ENCODE results near the gene PCDHB14. TPM values are rescaled to one million over a fixed set of nuclear protein-coding genes. Genes with fewer than 3 reads are reported as not detected.
"Not testable (repeated sequence)": the region's sequence is repeated elsewhere in the genome, so short reads cannot be mapped to it uniquely, and the experiment has no call there.

Gene PCDHB14
- total RNA-seq, 8 experiments from 2014 or later = 1.2 to 16.7 (median 6.5) TPM

DNA sequence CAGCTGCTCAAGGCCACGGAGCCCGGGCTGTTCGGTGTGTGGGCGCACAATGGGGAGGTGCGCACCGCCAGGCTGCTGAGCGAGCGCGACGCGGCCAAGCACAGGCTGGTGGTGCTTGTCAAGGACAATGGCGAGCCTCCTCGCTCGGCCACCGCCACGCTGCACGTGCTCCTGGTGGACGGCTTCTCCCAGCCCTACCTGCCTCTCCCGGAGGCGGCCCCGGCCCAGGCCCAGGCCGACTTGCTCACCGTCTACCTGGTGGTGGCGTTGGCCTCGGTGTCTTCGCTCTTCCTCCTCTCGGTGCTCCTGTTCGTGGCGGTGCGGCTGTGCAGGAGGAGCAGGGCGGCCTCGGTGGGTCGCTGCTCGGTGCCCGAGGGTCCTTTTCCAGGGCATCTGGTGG lies 34.0 kb upstream of the PCDHB14 start:
- in situ Hi-C loops (cut with MboI; ENCODE audit: low pct_unique_long_range_greater_than_20kb in 2 of 9, low sequenced_read_pairs in 9 of 9, unreplicated experiment in 9 of 9) = loop anchor here in 4 of 9 experiments (25.0 kb wide), 1 partner anchor 373 kb away; no protein-coding TSS in a partner anchor
- H3K4me3 ChIP-seq; H3K4me1 ChIP-seq (replicated peaks in 1 of 2); H3K27ac ChIP-seq; ATAC-seq (replicated peaks in 6 of 8): not testable (repeated sequence)
- no CpG with 5 or more reads among the region's 35 CpGs for WGBS, 10 experiments

DNA sequence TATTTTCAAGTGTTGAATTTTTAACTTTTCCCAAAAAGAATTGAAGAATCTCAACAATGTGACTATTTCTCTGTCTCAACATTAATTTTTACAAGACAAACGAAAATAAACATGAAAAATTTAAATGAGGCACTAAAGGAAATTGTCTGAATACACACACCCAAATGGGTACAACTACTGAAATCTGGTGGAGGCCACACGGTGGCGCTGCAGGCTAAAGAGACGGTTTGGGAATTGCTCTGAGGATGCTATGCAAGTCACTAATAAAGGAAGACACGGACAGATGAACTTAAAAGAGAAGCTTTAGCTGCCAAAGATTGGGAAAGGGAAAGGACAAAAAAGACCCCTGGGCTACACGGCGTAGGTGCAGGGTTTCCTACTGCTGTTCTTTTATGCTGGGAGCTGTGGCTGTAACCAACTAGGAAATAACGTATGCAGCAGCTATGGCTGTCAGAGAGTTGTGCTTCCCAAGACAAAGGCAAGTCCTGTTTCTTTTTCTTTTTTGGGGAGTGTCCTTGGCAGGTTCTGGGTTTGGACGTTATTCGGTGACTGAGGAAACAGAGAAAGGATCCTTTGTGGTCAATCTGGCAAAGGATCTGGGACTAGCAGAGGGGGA lies 30.9 kb upstream of the PCDHB14 start, which contains the start of gene PCDHB10:
Gene PCDHB10 (plus strand): TSS at position 244 of the 616 bp plus-strand sequence. CDS start 200 bp downstream, at position 444.
- Histone ChIP-seq H3K4me3 (peak within 1 kb of the TSS; percentile 22 to 53 (median 39)), H3K27ac (no peak within 1 kb of the TSS), H3K4me1 (replicated peaks in 1 of 2) (no peaks in the 10 kb centered on the region)
- peak; percentile 28 to 80 (median 58) for ATAC-seq (replicated peaks in 6 of 8)
- in situ Hi-C loops (cut with MboI; ENCODE audit: low pct_unique_long_range_greater_than_20kb in 2 of 9, low sequenced_read_pairs in 9 of 9, unreplicated experiment in 9 of 9) = loop anchor here in 4 of 9 experiments (25.0 kb wide), 1 partner anchor 370 kb away; no protein-coding TSS in a partner anchor
- 0 to 20% (median 0%) methylated on average over 4 to 8 of the region's 10 CpGs; no CpG with 5 or more reads in 1 of the 10 experiments for WGBS, 10 experiments

DNA sequence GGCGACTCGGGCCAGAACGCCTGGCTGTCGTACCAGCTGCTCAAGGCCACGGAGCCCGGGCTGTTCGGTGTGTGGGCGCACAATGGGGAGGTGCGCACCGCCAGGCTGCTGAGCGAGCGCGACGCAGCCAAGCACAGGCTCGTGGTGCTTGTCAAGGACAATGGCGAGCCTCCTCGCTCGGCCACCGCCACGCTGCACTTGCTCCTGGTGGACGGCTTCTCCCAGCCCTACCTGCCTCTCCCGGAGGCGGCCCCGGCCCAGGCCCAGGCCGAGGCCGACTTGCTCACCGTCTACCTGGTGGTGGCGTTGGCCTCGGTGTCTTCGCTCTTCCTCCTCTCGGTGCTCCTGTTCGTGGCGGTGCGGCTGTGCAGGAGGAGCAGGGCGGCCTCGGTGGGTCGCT lies 28.8 kb upstream of the PCDHB14 start:
- not testable (repeated sequence) for H3K4me3 ChIP-seq; H3K4me1 ChIP-seq (replicated peaks in 1 of 2); ATAC-seq (replicated peaks in 6 of 8); H3K27ac ChIP-seq
- 28% methylated on average over 5 of the region's 37 CpGs; no CpG with 5 or more reads in 9 of the 10 experiments for WGBS, 10 experiments
- in situ Hi-C loops (cut with MboI; ENCODE audit: low pct_unique_long_range_greater_than_20kb in 2 of 9, low sequenced_read_pairs in 9 of 9, unreplicated experiment in 9 of 9) = loop anchor here in 4 of 9 experiments (25.0 kb wide), 1 partner anchor 368 kb away; no protein-coding TSS in a partner anchor

DNA sequence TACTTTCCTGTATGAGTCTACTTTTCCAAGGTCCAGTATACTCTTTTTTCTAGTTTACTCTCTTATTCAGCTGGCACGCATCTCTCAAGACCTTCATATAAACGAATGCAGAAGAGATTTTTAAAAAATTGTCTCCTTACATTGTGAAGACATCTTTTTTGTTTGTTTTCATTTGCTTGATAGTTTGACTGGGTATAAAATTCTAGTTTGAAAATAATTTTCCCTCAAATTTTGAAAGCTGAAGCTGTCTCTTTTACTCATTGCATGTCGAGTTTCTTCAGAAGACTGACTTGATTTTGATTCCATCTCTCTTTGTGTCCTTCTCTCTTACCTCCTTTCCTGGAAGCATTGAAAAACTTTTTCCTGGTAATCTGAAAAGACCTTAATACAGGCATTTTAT lies 26.8 kb upstream of the PCDHB14 start:
- 0 to 58% (median 29%) methylated on average over 3 of the region's 3 CpGs for WGBS, 10 experiments
- ATAC-seq (replicated peaks in 6 of 8) = no peak
- Histone ChIP-seq H3K4me3 (no peak overlapping the region), H3K27ac (no peak overlapping the region), H3K4me1 (replicated peaks in 1 of 2) (no peaks in the 10 kb centered on the region)
- in situ Hi-C loops (cut with MboI; ENCODE audit: low pct_unique_long_range_greater_than_20kb in 2 of 9, low sequenced_read_pairs in 9 of 9, unreplicated experiment in 9 of 9) = loop anchor here in 4 of 9 experiments (25.0 kb wide), 1 partner anchor 366 kb away; no protein-coding TSS in a partner anchor

DNA sequence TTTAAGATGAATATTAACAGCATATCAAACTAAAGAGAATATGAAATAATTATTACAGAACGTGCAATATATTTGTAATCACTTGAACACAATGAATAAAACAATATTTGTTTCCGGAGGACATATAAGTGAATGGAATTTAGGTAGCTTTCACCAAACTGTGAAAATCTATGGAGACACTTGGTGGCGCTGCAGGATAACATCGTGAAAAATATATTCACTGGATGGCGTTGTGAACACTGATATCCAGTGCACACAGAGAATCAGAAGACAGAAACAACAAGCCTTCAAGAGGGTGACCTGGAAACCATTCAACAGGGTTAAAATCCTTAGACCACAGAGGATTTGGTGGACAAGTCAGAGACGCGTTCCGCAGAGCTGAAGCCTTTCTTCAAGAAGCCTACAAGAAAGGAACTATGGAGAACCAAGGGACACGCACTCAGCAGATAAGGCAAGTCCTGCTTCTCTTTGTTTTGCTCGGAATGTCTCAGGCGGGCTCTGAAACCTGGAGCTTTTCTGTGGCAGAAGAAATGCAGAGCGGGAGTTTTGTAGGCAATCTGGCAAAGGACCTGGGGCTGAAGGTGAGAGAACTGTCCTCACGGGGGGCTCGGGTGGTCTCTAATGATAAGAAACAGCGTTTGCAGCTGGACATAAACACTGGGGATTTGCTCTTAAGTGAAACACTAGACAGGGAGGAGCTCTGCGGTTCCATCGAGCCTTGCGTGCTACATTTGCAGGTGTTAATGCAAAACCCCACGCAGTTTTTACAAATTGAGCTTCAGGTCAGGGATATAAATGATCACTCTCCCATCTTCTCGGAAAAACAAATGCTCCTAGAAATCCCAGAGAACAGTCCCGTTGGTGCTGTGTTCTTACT lies 23.5 kb upstream of the PCDHB14 start, which contains the start of gene PCDHB11:
Gene PCDHB11 (plus strand): TSS at position 269 of the 877 bp plus-strand sequence. CDS start 148 bp downstream, at position 417.
- ATAC-seq (replicated peaks in 6 of 8) = peak in 4 of 8 experiments; percentile 14 to 33 (median 26)
- H3K4me1 ChIP-seq (replicated peaks in 1 of 2) = no peaks in the 10 kb centered on the region
- in situ Hi-C loops (cut with MboI; ENCODE audit: low pct_unique_long_range_greater_than_20kb in 2 of 9, low sequenced_read_pairs in 9 of 9, unreplicated experiment in 9 of 9) = loop anchor here in 7 of 9 experiments (25.0 kb wide), 1 partner anchor 363 kb away; no protein-coding TSS in a partner anchor
- H3K4me3 ChIP-seq = peak within 1 kb of the TSS; percentile 1 to 36 (median 23)
- H3K27ac ChIP-seq = peak within 1 kb of the TSS in 1 of 2 donors; percentile 57
- WGBS, 10 experiments = 10 to 73% (median 45%) methylated on average over 5 to 13 of the region's 21 CpGs

DNA sequence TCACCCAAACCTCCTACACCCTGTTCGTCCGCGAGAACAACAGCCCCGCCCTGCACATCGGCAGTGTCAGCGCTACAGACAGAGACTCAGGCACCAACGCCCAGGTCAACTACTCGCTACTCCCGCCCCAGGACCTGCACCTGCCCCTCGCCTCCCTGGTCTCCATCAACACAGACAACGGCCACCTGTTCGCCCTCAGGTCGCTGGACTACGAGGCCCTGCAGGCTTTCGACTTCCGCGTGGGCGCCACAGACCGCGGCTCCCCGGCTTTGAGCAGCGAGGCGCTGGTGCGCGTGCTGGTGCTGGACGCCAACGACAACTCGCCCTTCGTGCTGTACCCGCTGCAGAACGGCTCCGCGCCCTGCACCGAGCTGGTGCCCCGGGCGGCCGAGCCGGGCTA lies 22.0 kb upstream of the PCDHB14 start:
- H3K4me3 ChIP-seq; H3K4me1 ChIP-seq (replicated peaks in 1 of 2); H3K27ac ChIP-seq; ATAC-seq (replicated peaks in 6 of 8): not testable (repeated sequence)
- 0 to 100% methylated on average over 1 of the region's 38 CpGs; no CpG with 5 or more reads in 8 of the 10 experiments for WGBS, 10 experiments
- in situ Hi-C loops (cut with MboI; ENCODE audit: low pct_unique_long_range_greater_than_20kb in 2 of 9, low sequenced_read_pairs in 9 of 9, unreplicated experiment in 9 of 9) = loop anchor here in 3 of 9 experiments (25.0 kb wide), 1 partner anchor 361 kb away; no protein-coding TSS in a partner anchor

DNA sequence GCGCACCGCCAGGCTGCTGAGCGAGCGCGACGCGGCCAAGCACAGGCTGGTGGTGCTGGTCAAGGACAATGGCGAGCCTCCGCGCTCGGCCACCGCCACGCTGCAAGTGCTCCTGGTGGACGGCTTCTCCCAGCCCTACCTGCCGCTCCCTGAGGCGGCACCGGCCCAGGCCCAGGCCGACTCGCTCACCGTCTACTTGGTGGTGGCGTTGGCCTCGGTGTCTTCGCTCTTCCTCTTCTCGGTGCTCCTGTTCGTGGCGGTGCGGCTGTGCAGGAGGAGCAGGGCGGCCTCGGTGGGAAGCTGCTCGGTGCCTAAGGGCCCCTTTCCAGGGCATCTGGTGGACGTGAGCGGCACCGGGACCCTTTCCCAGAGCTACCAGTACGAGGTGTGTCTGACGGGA lies 21.5 kb upstream of the PCDHB14 start:
- WGBS, 10 experiments = 0 to 76% (median 15%) methylated on average over 1 to 20 of the region's 35 CpGs; no CpG with 5 or more reads in 4 of the 10 experiments
- not testable (repeated sequence) for H3K27ac ChIP-seq; H3K4me3 ChIP-seq; ATAC-seq (replicated peaks in 6 of 8); H3K4me1 ChIP-seq (replicated peaks in 1 of 2)
- in situ Hi-C loops (cut with MboI; ENCODE audit: low pct_unique_long_range_greater_than_20kb in 2 of 9, low sequenced_read_pairs in 9 of 9, unreplicated experiment in 9 of 9) = loop anchor here in 3 of 9 experiments (25.0 kb wide), 1 partner anchor 361 kb away; no protein-coding TSS in a partner anchor

DNA sequence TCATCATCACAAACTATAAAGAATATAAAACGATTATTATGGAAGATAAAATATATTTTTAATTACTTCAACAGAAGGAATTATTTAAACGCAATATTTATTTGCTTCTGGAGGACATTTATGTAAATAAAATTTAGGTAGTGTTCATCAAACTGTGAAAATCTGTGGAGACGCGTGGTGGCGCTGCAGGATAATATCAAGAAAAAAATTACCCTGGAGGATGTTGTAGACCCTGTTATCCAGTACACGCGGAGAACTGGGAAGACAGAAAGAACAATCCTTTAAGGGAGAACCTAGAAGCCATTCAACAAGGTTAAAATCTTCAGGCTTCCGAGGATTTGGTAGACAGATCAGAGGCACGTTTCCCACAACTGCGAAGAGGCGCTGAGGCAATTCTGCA lies 14.7 kb upstream of the PCDHB14 start, which contains the start of gene PCDHB12:
Gene PCDHB12 (plus strand): TSS at position 242 of the 400 bp plus-strand sequence. CDS start 189 bp downstream, outside the sequence.
- WGBS, 10 experiments = 0 to 85% (median 31%) methylated on average over 1 to 11 of the region's 11 CpGs
- peak within 1 kb of the TSS in 2 of 5 donors; percentile 32 to 36 for H3K4me3 ChIP-seq
- no peaks in the 10 kb centered on the region for H3K4me1 ChIP-seq (replicated peaks in 1 of 2)
- peak within 1 kb of the TSS in 1 of 2 donors; percentile 12 for H3K27ac ChIP-seq
- in situ Hi-C loops (cut with MboI; ENCODE audit: low pct_unique_long_range_greater_than_20kb in 2 of 9, low sequenced_read_pairs in 9 of 9, unreplicated experiment in 9 of 9) = loop anchor here in 3 of 9 experiments (25.0 kb wide), 1 partner anchor 354 kb away; no protein-coding TSS in a partner anchor
- peak in 1 of 8 experiments; percentile 23 for ATAC-seq (replicated peaks in 6 of 8)

DNA sequence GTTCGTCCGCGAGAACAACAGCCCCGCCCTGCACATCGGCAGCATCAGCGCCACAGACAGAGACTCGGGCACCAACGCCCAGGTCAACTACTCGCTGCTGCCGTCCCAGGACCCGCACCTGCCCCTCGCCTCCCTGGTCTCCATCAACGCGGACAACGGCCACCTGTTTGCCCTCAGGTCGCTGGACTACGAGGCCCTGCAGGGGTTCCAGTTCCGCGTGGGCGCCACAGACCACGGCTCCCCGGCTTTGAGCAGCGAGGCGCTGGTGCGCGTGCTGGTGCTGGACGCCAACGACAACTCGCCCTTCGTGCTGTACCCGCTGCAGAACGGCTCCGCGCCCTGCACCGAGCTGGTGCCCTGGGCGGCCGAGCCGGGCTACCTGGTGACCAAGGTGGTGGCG lies 12.9 kb upstream of the PCDHB14 start:
- H3K4me3 ChIP-seq = not testable (repeated sequence)

DNA sequence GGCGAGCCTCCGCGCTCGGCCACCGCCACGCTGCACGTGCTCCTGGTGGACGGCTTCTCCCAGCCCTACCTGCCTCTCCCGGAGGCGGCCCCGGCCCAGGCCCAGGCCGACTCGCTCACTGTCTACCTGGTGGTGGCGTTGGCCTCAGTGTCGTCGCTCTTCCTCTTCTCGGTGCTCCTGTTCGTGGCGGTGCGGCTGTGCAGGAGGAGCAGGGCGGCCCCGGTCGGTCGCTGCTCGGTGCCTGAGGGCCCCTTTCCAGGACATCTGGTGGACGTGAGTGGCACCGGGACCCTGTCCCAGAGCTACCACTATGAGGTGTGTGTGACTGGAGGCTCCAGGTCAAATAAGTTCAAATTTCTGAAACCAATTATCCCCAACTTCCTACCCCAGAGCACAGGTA lies 12.3 kb upstream of the PCDHB14 start:
- not testable (repeated sequence) for H3K27ac ChIP-seq; H3K4me3 ChIP-seq; H3K4me1 ChIP-seq (replicated peaks in 1 of 2); ATAC-seq (replicated peaks in 6 of 8)
- in situ Hi-C loops (cut with MboI; ENCODE audit: low pct_unique_long_range_greater_than_20kb in 2 of 9, low sequenced_read_pairs in 9 of 9, unreplicated experiment in 9 of 9) = loop anchor here in 3 of 9 experiments (25.0 kb wide), 1 partner anchor 351 kb away; no protein-coding TSS in a partner anchor
- WGBS, 10 experiments = 85% methylated on average over 2 of the region's 27 CpGs; no CpG with 5 or more reads in 9 of the 10 experiments

More for the DNA sequence above, 12.9 kb upstream of the PCDHB14 start:
- not testable (repeated sequence) for H3K27ac ChIP-seq; H3K4me1 ChIP-seq (replicated peaks in 1 of 2); ATAC-seq (replicated peaks in 6 of 8)
- WGBS, 10 experiments = 67 to 100% methylated on average over 3 to 5 of the region's 39 CpGs; no CpG with 5 or more reads in 8 of the 10 experiments
- in situ Hi-C loops (cut with MboI; ENCODE audit: low pct_unique_long_range_greater_than_20kb in 2 of 9, low sequenced_read_pairs in 9 of 9, unreplicated experiment in 9 of 9) = loop anchor here in 3 of 9 experiments (25.0 kb wide), 1 partner anchor 352 kb away; no protein-coding TSS in a partner anchor

DNA sequence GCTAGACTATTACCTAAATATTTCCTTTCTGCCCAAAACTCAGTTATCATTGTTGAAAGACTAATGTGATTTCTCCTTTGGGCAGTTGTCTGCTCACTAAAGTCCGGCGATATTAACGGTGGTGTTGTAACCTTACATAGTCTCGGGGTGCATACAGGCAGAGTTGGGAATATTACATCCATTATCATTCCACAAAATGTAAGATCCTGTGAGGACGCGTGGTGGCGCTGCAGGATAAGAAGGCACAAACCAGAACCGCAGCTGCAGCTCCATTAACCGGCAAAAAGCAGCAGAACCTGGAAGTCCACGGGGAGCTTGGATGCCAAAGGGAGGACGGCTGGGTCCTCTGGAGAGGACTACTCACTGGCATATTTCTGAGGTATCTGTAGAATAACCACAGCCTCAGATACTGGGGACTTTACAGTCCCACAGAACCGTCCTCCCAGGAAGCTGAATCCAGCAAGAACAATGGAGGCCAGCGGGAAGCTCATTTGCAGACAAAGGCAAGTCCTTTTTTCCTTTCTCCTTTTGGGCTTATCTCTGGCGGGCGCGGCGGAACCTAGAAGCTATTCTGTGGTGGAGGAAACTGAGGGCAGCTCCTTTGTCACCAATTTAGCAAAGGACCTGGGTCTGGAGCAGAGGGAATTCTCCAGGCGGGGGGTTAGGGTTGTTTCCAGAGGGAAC lies 9.3 kb upstream of the PCDHB14 start, which contains the start of gene PCDHB13:
Gene PCDHB13 (plus strand): TSS at position 264 of the 684 bp plus-strand sequence. CDS start 205 bp downstream, at position 469.
- peak in 5 of 8 experiments; percentile 23 to 89 (median 55) for ATAC-seq (replicated peaks in 6 of 8)
- WGBS, 10 experiments = 0 to 100% (median 21%) methylated on average over 1 to 8 of the region's 18 CpGs; no CpG with 5 or more reads in 2 of the 10 experiments
- H3K4me1 ChIP-seq (replicated peaks in 1 of 2); H3K27ac ChIP-seq: not testable (repeated sequence)
- in situ Hi-C loops (cut with MboI; ENCODE audit: low pct_unique_long_range_greater_than_20kb in 2 of 9, low sequenced_read_pairs in 9 of 9, unreplicated experiment in 9 of 9) = loop anchor here in 3 of 9 experiments (25.0 kb wide), 1 partner anchor 349 kb away; no protein-coding TSS in a partner anchor
- H3K4me3 ChIP-seq = peak within 1 kb of the TSS in 2 of 5 donors; percentile 34

Measured in motor neuron (in vitro differentiated cells).